Caco-2 (cell line): ENCODE data around the gene TCIRG1. TPM values are rescaled to one million over a fixed set of nuclear protein-coding genes. Genes with fewer than 3 reads are reported as not detected.

Source experiments
- BruUV-seq: library from RNA; stranded (reverse); fragments of 400-500 nt; replicated peaks from 2 replicates; lab custom pipeline; 2021; lab: Mats Ljungman, UMichigan
- CTCF ChIA-PET: fragments of 300-600 bp; sonication (Branson Sonifier 250); formaldehyde crosslinking; loops from one replicate; lab custom pipeline; 2022; ENCODE audit warnings: antibody characterized with exemption; lab: Charles Lee
- POLR2A ChIA-PET: fragments of 300-600 bp; sonication (Branson Sonifier 250); formaldehyde crosslinking; loops from one replicate; lab custom pipeline; 2022; ENCODE audit warnings: antibody characterized with exemption; lab: Charles Lee
- DNase-seq, 2 experiments: peaks; one replicate each; pipeline versions ENCODE4 v3.0.0 to v3.0.0-alpha.2; 2020 to 2022
- H3K27me3 ChIP-seq: replicated peaks from 2 replicates; pipeline ENCODE4 v1.6.0; 2011; ENCODE audit warnings: low read length; ENCODE audit not compliant: control insufficient read depth, insufficient read depth
- H3K36me3 ChIP-seq: 2 replicates; pipeline ENCODE4 v1.5.1; 2011; ENCODE audit warnings: low read length; ENCODE audit not compliant: control insufficient read depth, insufficient read depth
- H3K4me1 ChIP-seq: fragments of 250-450 bp; sonication (Bioruptor Pico); 2 replicates; pipeline ENCODE4 v1.5.1; 2020; ENCODE audit warnings: mild to moderate bottlenecking
- H3K4me3 ChIP-seq: 2 replicates; pipeline ENCODE4 v1.5.1; 2011; ENCODE audit warnings: low read depth, mild to moderate bottlenecking, control low read depth, low read length
- H3K9me3 ChIP-seq: fragments of 250-450 bp; sonication (Bioruptor Pico); 2 replicates; pipeline ENCODE4 v1.5.1; 2020; ENCODE audit warnings: mild to moderate bottlenecking, moderate library complexity
- H3K27ac Mint-ChIP-seq: one replicate; pipeline ENCODE4 v1.8.0; 2022; ENCODE audit warnings: mixed read lengths; ENCODE audit not compliant: unreplicated experiment
- H3K27me3 Mint-ChIP-seq: one replicate; pipeline ENCODE4 v1.8.0; 2022; ENCODE audit warnings: mixed read lengths; ENCODE audit not compliant: insufficient read depth, unreplicated experiment
- H3K36me3 Mint-ChIP-seq: one replicate; pipeline ENCODE4 v1.8.0; 2022; ENCODE audit warnings: mild to moderate bottlenecking, mixed read lengths; ENCODE audit not compliant: insufficient read depth, unreplicated experiment
- H3K4me1 Mint-ChIP-seq: one replicate; pipeline ENCODE4 v1.8.0; 2022; ENCODE audit warnings: low read depth, mixed read lengths; ENCODE audit not compliant: unreplicated experiment
- H3K4me3 Mint-ChIP-seq: one replicate; pipeline ENCODE4 v1.8.0; 2022; ENCODE audit warnings: mild to moderate bottlenecking, moderate library complexity, mixed read lengths; ENCODE audit not compliant: unreplicated experiment
- H3K9me3 Mint-ChIP-seq: one replicate; pipeline ENCODE4 v1.8.0; 2022; ENCODE audit warnings: mixed read lengths; ENCODE audit not compliant: unreplicated experiment
- intact Hi-C: fragments of 100-400 bp; cut with micrococcal nuclease; formaldehyde crosslinking; loops from one replicate; pipeline ENCODE4 v1.10.0; 2022; ENCODE audit not compliant: unreplicated experiment
- total RNA-seq: library from RNA; stranded (reverse); gene quantifications from 2 replicates; pipeline ENCODE4 v1.2.3, GENCODE V29; 2022
- TF ChIP-seq, protein P1 (sequence below), 2 experiments: fragments of 200-600 bp in 1 of 2; IDR thresholded peaks; 1 replicate in 1 of 2; 2 replicates in 1 of 2; pipeline versions ENCODE4 v1.5.1 to v1.8.0; 2011 to 2022; ENCODE audit warnings: antibody characterized with exemption in 1 of 2, control low read depth in 1 of 2, inconsistent platforms in 1 of 2, low read depth in 1 of 2, low read length in 1 of 2, mild to moderate bottlenecking in 1 of 2, moderate library complexity in 1 of 2; ENCODE audit not compliant: insufficient read depth in 1 of 2, severe bottlenecking in 1 of 2, unreplicated experiment in 1 of 2

The TCIRG1 gene
- total RNA-seq, 1 experiment from 2014 or later, result 2.7 TPM

- ChIA-PET POLR2A (no interaction called here), CTCF (interaction anchor here (0.6 to 1.5 kb wide), 3 partner anchors 29 to 563 kb away, joined by 3 to 5 read pairs (median 5); no protein-coding TSS in a partner anchor)
- intact Hi-C loops, result no loop called here
Measured at GRCh38 chr11:68051191-68052136, 12.6 kb downstream of the TCIRG1 start.

GRCh38 chr11:68052137-68052873 is 13.5 kb downstream of the TCIRG1 start:
- Mint-ChIP-seq H3K4me3 (no peak overlapping the region), H3K4me1 (no peaks in the 10 kb centered on the region), H3K36me3 (peaks cover 67% of the 10 kb centered on the region), H3K27ac (peak overlapping the region; percentile 14), H3K27me3 (no peaks in the 10 kb centered on the region), H3K9me3 (no peaks in the 10 kb centered on the region)
- Histone ChIP-seq H3K27me3 (no peaks in the 10 kb centered on the region), H3K36me3 (peaks cover 5% of the 10 kb centered on the region; the same call in 1 of the 2 replicates), H3K9me3 (no peaks in the 10 kb centered on the region), H3K4me1 (no peaks in the 10 kb centered on the region), H3K4me3 (no peak overlapping the region)
- TF ChIP-seq, protein P1, sequence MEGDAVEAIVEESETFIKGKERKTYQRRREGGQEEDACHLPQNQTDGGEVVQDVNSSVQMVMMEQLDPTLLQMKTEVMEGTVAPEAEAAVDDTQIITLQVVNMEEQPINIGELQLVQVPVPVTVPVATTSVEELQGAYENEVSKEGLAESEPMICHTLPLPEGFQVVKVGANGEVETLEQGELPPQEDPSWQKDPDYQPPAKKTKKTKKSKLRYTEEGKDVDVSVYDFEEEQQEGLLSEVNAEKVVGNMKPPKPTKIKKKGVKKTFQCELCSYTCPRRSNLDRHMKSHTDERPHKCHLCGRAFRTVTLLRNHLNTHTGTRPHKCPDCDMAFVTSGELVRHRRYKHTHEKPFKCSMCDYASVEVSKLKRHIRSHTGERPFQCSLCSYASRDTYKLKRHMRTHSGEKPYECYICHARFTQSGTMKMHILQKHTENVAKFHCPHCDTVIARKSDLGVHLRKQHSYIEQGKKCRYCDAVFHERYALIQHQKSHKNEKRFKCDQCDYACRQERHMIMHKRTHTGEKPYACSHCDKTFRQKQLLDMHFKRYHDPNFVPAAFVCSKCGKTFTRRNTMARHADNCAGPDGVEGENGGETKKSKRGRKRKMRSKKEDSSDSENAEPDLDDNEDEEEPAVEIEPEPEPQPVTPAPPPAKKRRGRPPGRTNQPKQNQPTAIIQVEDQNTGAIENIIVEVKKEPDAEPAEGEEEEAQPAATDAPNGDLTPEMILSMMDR (IDR thresholded peaks at IDR 0.05; ENCODE audit: insufficient read depth in 1 of 2, low read depth in 1 of 2, low read length in 1 of 2, severe bottlenecking in 1 of 2, unreplicated experiment in 1 of 2), result no peak
- intact Hi-C loops, result no loop called here
- DNase-seq, result peak in 1 of 2 experiments; percentile 20
- POLR2A ChIA-PET, result no interaction called here
- CTCF ChIA-PET, result interaction anchor here (0.6 to 0.9 kb wide), 3 partner anchors 36 to 564 kb away, joined by 3 to 5 read pairs (median 3); no protein-coding TSS in a partner anchor
- no TSS peak for BruUV-seq

More at GRCh38 chr11:68051191-68052136, 12.6 kb downstream of the TCIRG1 start:
- Mint-ChIP-seq H3K36me3 (peaks cover 59% of the 10 kb centered on the region), H3K27me3 (no peaks in the 10 kb centered on the region), H3K27ac (peak overlapping the region; percentile 14), H3K4me3 (no peak overlapping the region), H3K9me3 (no peaks in the 10 kb centered on the region), H3K4me1 (no peaks in the 10 kb centered on the region)
- Histone ChIP-seq H3K9me3 (no peaks in the 10 kb centered on the region), H3K4me3 (no peak overlapping the region), H3K4me1 (no peaks in the 10 kb centered on the region), H3K36me3 (0 out of 2 replicates have a peak, but pooled peaks cover 2% of the 10 kb centered on the region), H3K27me3 (no peaks in the 10 kb centered on the region)
- BruUV-seq, result no TSS peak
- DNase-seq, result peak in 1 of 2 experiments; percentile 43
- TF ChIP-seq, protein P1 (IDR thresholded peaks at IDR 0.05; ENCODE audit: insufficient read depth in 1 of 2, low read depth in 1 of 2, low read length in 1 of 2, severe bottlenecking in 1 of 2, unreplicated experiment in 1 of 2), result no peak

GRCh38 chr11:68053117-68053516 is 14.3 kb downstream of the TCIRG1 start:
- ChIA-PET POLR2A (no interaction called here), CTCF (no interaction called here)
- no peak overlapping the region for H3K4me3 ChIP-seq
- H3K9me3 ChIP-seq, result no peaks in the 10 kb centered on the region
- intact Hi-C loops, result no loop called here
- Mint-ChIP-seq H3K36me3 (peaks cover 75% of the 10 kb centered on the region), H3K9me3 (no peaks in the 10 kb centered on the region), H3K27me3 (no peaks in the 10 kb centered on the region), H3K4me3 (no peak overlapping the region), H3K27ac (peak overlapping the region; percentile 14), H3K4me1 (no peaks in the 10 kb centered on the region)
- no peaks in the 10 kb centered on the region for H3K27me3 ChIP-seq
- peak; percentile 49 to 58 for DNase-seq
- H3K36me3 ChIP-seq, result peaks cover 5% of the 10 kb centered on the region; the same call in 1 of the 2 replicates
- TF ChIP-seq, protein P1 (IDR thresholded peaks at IDR 0.05; ENCODE audit: insufficient read depth in 1 of 2, low read depth in 1 of 2, low read length in 1 of 2, severe bottlenecking in 1 of 2, unreplicated experiment in 1 of 2), result no peak
- TSS peak; percentile 31 for BruUV-seq
- H3K4me1 ChIP-seq, result no peaks in the 10 kb centered on the region
